Measurements from ENCODE around the gene LATS1.

DNA sequence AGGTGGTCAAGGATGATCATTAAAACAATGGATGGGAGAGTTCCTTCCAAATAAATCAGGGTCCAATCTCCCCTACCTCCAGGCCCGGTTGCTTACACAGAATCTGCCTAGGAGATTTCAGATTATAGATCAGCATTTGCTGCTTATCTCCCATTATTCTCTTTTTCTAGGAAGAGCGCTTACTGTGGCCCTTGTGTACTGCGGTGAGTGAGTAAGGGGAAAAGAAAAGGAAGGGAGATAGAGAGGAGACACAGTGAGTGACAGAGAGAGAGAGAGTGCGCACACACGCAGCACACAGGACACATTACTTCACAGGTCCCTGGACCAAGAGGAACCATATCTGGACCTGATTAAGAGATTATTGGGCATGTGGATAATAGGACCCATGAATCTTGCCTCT lies 6.2 kb downstream of the LATS1 start:
- TF ChIP-seq, protein P1, sequence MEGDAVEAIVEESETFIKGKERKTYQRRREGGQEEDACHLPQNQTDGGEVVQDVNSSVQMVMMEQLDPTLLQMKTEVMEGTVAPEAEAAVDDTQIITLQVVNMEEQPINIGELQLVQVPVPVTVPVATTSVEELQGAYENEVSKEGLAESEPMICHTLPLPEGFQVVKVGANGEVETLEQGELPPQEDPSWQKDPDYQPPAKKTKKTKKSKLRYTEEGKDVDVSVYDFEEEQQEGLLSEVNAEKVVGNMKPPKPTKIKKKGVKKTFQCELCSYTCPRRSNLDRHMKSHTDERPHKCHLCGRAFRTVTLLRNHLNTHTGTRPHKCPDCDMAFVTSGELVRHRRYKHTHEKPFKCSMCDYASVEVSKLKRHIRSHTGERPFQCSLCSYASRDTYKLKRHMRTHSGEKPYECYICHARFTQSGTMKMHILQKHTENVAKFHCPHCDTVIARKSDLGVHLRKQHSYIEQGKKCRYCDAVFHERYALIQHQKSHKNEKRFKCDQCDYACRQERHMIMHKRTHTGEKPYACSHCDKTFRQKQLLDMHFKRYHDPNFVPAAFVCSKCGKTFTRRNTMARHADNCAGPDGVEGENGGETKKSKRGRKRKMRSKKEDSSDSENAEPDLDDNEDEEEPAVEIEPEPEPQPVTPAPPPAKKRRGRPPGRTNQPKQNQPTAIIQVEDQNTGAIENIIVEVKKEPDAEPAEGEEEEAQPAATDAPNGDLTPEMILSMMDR (IDR thresholded peaks at IDR 0.05): no peak
- TF ChIP-seq GATA2 (CRISPR knock-in tag; IDR thresholded peaks at IDR 0.05) (no peak), NRF1 (IDR thresholded peaks at IDR 0.05; ENCODE audit: low read depth, low read length) (no peak), EP300 (IDR thresholded peaks at IDR 0.05; ENCODE audit: borderline replicate concordance in 1 of 2, low read depth in 1 of 2, low read length in 1 of 2) (no peak), EZH2phosphoT487 (IDR thresholded peaks at IDR 0.05; ENCODE audit: borderline replicate concordance, low read depth) (no peak), TAF1 (IDR thresholded peaks at IDR 0.05; ENCODE audit: borderline replicate concordance, low read depth, low read length) (no peak), SIN3A (IDR thresholded peaks at IDR 0.05; ENCODE audit: borderline replicate concordance, low read depth, low read length) (no peak), FOSL2 (IDR thresholded peaks at IDR 0.05; ENCODE audit: borderline replicate concordance, low read depth) (no peak)
- TF ChIP-seq, protein P2, sequence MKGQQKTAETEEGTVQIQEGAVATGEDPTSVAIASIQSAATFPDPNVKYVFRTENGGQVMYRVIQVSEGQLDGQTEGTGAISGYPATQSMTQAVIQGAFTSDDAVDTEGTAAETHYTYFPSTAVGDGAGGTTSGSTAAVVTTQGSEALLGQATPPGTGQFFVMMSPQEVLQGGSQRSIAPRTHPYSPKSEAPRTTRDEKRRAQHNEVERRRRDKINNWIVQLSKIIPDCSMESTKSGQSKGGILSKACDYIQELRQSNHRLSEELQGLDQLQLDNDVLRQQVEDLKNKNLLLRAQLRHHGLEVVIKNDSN (IDR thresholded peaks at IDR 0.05; ENCODE audit: borderline replicate concordance, low read depth): no peak
- TF ChIP-seq, protein P3, sequence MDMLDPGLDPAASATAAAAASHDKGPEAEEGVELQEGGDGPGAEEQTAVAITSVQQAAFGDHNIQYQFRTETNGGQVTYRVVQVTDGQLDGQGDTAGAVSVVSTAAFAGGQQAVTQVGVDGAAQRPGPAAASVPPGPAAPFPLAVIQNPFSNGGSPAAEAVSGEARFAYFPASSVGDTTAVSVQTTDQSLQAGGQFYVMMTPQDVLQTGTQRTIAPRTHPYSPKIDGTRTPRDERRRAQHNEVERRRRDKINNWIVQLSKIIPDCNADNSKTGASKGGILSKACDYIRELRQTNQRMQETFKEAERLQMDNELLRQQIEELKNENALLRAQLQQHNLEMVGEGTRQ (IDR thresholded peaks at IDR 0.05; ENCODE audit: borderline replicate concordance, low read depth, low read length): no peak

Data from SK-N-SH (cell line).